Ammon's horn (tissue), 1 donor: ENCODE data around the gene KCNJ4.

Experiments used
- DNase-seq: peaks from one replicate; pipeline ENCODE4 v3.0.0-alpha.2; 2016; ENCODE audit warnings: low spot score

Gene KCNJ4

DNA sequence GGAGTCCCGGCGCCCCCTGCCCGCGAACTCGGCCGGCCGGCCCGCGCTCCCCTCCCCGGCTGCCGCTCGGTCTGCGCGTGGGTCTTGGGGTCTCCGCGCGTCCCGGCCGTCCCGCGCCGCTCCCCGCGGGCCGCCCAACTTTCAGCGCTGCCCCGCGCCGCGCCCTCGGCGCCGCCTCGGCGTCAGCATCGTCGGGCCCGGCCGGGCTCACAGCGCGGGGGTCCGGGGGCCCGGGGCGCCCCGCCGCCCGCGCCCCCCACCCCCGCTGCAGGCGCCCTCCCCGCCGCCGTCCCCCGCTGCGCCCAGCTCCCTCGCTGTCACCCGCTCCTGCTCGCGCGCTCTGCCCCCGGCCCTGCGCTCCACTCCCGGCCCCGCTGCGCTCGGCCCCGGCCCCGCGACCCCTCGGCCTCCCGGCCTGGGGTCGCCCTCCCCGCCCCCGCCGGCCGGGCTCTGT is at the start of gene KCNJ4:
KCNJ4 (minus strand) TSS at position 124 of the 454 bp plus-strand sequence. CDS start 27,067 bp downstream, outside the sequence.
- no peak for DNase-seq

DNA sequence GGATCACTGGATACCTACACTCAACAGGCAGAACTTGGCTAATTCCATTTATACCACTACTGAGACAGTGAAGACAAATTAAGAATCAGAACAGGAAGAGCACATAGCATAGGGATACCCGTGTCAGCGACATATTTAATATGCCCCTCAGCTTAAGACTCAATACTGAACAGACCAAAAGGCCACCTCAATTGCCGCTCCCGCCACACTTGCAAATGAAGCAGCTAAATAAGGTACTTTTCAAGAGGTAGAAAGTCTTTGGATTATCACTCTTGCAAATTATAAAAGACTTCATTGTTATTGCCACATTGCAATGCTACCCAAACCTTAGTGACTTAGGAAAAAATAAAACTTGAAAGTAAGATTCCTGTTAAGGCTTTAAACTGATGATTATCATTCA is 48.0 kb upstream of the KCNJ4 start:
- DNase-seq = no peak

DNA sequence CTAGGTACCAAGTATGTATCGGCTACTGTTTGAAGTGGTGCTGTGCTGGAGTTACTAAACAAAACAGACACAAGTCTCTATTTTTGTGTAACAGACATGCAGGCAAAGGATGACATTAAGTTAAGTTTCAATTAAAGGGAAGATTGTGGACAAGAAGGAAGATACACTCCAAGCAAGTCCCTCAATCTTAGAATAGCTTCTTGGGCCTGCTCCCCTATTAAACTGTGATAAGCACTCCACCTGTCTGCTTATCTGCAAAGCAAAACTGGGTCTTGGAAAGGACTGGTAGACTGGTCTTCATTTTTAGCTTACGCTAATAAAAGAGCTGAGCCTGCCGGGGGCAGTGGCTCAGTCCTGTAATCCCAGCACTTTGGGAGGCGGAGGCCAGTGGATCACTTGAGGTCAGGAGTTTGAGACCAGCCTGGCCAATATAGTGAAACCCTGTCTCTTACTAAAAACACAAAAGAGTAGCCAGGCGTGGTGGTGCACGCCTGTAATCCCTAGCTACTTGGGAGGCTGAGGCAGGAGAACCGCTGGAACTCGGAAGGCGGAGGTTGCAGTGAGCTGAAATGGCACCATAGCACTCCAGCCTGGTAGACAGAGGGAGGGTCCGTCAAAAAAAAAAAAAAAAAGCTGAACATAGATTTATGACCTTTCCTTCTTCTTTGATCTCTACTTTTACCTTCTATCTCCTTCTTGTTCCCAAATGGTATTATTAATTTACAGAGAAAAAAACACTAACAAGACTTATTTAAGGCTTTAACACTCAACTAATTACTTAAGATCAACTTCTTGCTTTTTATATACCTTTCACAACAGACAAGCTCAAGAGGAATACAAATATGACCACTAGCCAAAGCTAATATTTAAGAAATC is 47.0 kb upstream of the KCNJ4 start:
- no peak for DNase-seq

DNA sequence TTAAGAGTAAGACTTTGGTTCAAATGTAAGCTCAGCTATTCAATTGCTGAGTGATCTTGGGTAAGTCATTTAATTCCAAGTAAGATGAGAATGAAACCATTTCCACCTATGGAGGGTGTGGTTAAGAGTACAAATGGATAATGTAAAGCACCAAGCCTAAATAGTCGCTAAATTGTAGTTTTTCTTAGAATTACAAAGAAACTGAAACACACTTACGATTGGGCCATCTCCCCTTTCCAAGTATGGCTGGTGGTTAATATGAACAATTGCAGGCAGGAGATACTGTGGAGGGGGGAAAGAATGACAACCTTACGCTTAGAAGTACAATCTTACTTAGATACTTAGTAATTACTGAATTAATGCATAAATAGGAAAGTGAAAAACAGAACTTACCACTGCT is 42.9 kb upstream of the KCNJ4 start:
- no peak for DNase-seq

DNA sequence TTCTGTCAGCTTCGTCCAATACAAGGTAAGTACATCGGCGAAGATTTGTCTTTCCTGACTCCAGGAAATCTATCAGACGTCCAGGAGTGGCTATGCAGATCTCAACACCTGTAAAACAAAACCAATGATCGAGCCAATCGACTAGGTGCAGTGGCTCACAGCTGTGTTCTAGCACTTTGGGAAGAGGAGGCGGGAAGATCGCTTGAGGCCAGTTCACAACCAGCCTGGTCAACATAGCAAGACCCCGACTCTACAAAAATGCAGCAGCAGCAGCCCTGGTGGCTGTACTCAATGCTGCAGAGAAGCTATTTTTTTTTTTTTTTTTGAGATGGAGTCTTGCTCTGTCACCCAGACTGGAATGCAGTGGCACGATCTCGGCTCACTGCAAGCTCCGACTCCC is 39.9 kb upstream of the KCNJ4 start:
- DNase-seq = no peak

DNA sequence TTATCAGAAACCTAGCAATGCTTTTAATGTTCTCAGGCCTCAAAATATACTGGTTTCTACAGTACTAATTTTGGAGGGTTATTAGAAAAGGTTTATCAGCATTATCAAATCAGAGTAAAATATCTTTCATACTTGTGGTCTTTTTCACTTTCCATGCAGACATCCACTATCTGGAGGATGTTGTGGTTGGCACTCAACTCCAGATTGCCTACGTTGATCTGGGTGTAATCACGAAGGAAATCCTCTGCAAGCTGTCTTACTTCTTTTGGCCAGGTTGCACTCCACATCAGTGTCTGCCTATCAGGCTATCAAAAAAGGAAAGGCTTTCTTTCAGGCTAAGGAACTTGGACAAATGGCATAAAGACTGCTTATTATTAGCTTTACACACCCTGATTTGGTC is 39.5 kb upstream of the KCNJ4 start:
- no peak for DNase-seq

DNA sequence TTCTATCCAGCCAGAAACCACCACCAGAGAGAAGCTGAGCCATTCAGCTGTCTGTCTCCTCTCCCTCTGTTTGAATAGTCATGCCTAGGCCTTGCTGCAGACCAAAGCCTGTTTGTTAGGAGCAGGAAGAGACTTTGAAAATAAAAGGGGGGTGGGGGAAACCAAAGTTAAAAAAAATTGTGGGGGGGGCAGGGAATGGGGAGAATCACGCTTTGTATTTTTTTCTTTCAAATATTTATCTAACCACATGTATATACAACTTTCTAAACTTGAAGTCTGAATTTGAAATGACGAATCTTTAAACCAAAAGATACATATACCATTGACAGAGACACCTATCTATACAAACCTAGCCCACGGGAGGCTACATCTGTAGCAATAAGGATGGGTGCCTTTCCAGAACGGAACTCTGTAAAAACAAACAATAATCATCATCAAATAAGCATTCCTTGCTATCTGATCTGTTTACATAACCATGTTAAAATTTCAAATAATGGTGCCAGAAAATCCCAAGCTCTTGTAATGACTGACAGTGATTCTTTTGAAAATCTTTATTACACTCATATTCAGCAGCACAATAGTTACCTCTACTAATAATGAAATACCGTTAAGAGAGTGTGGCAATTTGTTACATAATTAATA is 36.8 kb upstream of the KCNJ4 start:
- DNase-seq = no peak

DNA sequence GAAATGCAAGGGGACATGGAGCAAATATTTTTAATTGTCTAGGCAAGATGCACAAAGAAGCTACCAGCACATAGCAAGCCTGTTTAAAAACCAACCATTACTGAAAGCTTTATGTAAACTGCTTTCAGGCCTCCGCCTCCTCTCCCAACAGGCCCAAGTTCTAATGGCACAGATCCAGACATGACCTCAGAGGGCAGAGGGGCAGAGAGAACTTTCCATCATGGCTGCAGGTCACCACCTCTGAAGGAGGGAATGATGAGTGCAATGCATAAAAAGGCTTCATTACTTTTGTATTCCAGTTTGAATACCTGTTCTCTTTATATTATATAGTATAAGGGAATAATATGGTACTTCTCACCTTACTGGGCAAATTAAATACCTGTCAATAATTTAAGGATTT is 35.9 kb upstream of the KCNJ4 start:
- DNase-seq = peak; percentile 69

DNA sequence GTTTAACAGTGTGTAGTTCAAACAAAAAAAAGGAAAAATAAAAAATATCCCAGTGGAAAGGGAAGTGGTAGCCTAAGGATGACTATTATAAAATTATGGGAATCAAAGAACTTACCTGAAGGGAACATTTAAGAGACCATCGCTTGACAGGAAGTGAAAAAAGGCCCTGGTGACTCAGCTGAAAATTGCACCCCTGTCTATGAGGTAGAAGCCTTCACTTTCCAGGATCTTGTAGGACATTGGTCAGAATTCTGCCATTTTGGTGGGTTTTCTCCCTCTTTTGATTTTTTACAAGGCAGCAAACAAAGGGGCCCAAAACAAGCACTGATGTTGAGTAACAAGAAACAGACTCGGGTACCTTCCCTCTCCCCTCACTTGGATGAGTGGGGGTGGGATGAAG is 35.5 kb upstream of the KCNJ4 start:
- no peak for DNase-seq

DNA sequence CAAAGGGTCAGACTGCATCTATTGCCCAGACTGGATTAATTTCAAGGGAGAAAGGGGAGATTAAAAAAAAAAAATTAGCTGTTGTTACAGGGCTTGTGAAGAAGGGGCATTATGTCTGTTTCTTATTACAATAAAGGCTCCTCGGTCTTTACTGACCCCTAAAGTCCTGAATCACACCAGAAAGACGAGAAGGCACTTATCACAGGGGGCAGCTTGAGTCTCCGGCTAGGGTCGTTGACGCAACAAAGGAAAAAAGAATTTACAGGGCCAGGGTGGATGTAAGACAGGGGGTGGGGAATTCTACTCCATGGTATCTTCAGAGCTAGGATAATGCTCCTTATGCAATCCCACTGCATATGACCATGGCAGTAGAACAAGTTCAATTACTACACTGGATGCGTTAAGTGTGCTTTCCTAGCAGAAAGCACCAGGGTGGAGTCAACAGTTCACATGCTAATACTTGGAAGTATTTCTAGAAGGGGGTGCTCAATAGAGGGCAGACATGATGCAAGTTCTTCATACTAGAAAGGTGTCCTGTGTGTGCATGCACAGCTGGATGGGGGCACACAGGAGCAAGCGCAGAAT is 34.7 kb upstream of the KCNJ4 start:
- no peak for DNase-seq

DNA sequence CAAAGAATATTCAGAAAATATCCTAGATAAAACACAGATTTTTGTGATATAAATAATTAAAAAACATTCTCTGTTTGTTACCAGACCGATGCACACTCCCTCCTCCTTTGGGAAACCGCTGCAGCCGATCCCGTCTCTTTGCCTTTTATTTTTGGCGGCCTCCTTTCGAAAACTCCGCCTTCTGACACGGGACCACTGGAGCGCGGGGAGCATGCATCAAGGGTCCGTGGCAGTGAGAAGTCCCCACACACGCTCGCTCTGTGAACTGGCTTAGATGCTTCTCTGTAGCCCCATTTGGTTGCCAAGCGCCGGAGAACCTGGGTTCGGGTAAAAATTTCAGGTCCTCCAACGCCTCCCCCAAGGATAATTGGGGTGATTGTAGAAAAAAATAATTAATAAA is 34.1 kb upstream of the KCNJ4 start:
- no peak for DNase-seq

DNA sequence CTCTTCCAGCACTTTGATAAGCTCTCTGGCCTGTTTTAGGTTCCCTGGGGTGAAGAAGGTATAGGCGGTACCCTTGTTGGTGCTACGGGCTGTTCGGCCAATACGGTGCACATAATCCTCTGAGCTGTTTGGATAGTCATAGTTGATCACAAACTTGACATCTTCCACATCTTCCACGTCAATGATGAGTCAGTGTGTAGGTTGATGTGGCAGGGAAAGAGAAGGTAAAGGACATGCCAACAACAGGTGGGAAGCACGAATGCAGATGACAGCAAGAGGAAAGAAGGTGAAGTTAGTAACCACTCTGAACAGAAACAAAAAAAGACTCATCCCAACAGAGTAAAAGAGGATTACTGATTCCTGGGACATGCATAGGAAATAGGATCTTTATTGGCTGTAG is 32.9 kb upstream of the KCNJ4 start:
- no peak for DNase-seq

DNA sequence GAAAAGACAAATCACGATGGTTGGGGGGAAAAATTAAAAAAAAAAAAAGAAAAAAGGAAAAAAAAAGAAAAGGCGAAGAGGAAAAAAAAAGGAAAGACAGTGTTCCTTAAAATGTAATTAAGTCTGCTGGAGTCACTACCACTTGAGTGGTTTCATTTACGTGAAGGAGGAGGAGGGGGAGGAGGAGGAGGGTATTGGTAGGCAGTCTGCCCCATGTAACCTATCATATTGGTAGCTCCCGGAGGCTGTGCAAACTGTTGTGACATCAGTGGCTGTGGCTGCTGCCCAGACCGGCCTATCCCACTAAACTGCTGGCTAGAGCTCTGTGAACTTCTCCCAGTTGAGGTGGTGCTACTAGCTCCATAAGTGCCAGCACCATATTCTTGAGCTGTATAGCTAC is 30.8 kb upstream of the KCNJ4 start:
- DNase-seq = no peak

DNA sequence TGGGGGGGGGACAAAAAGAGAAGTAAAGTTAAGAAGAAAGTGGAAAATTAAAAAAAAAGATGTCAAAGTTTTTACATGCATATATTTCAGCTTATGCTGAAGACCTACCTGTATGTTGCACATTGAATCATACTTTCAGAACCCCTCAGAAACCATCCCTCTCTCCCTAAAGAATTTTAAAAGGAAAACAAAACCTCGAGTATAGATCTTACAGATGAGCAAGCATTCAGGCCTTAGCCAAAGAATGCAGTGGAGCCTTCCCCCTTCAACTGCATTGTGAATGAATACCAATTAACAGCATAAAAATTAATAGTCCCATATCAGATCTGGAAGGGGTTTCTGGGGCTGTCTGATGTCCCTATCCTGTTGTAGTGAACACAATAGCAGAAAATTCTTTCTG is 29.2 kb upstream of the KCNJ4 start:
- no peak for DNase-seq

DNA sequence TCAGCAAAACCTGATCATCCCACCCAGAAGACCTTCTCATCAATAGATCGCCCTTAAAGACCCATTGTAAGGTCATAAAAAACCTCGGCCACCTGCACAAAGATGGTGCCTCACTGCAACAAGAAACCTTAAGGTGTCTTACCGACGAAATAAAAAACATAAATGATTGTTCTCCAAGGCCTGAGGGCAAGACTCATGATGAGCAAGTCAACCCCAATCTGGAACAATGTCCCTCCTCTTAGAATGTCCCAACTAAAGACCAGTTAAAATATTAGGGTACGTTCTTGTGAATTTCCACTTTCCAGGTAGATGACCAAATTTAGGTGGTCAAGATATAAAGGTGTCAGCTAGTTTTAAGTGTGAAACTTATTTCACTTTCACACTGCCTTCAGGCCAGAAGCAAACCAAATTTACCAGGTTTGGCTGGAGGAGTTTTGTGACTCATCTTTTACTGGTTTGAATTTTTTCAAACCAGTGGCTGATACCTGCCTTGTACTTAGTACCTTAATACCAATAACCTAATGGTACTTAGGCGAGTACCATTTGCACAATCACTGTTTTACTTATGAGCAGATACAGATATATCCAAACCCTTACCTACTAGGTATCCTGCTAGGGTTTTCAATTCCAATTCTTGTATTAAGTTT is 27.8 kb upstream of the KCNJ4 start:
- no peak for DNase-seq

DNA sequence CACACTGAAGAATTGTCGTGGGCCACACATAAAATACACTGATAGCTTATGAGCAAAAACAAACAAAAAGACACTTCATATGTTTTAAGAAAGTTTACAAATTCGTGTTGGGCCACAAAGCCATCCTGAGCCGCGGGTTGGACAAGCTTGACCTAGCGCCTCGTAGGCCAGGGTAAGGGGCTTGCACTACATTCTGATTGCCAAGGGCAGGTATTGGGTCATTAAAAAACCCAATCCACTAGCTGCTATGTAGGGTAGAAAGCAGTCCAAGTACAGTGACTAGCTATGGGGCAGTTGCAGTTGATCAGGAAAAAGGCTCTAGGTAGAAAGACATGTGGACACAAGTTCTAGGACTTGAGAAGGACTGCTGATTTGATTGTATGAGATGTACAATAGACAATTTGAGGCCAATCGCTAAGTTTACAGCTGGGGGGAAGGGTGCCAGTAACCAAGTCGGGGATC is 26.9 kb upstream of the KCNJ4 start:
- DNase-seq = no peak

DNA sequence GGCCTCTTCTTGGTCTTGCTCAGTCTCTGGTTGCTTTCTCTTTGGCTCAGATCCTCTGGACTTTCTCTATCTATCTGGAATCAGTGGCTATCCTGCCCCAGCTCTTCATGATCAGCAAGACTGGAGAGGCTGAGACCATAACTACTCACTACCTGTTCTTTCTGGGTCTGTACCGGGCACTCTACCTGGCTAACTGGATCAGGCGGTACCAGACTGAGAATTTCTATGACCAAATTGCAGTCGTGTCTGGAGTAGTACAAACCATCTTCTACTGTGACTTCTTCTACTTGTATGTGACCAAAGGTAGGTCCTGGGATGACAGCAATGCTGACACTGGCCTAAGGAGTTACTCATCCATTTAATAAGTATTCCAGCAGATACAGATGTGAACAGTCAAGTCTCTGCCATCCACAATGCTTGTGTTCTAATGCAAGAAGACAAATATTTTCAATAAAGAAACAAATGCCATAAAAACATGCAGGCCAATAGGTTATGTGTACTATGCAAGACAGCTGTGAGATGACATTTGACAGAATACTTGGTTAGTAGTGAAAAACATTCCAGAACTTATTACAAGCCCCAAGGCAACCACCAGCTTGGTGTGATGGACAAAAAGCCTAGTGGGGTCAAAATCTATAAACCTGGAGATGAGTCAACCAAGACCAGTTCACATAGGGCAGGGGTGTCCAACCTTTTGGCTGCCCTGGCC is 26.3 kb upstream of the KCNJ4 start:
- DNase-seq = no peak

DNA sequence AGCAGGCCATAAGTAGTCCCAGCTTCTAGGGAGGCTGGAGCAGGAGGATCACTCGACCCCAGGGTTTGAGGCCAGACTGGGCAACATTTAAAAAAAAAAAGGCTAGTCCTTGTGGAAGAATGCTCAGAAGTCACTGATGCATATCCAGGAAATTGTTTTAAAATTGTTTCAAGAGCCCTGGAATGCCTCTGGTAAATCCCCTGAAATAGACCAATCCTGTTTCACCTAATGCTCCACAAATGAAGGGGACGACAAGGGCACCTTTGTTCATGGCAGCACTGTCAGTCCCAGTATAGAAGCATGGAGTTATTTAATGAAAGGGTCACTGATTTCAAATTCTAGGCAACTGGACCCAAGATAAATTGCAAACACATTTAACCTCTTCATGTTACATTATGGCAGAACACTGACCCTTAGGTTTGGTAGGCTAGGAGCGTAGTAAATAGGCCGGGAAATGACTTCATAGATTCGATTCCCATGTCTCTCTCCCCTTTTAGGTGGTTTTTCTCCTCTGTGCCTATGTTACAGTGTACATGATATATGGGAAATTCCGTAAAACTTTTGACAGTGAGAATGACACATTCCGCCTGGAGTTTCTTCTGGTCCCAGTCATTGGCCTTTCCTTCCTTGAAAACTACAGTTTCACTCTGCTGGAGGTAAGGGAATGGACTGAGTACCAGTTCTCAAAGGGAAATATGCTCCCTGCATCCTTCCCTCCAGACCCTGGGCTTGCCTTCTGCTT is 24.3 kb upstream of the KCNJ4 start:
- DNase-seq = no peak

DNA sequence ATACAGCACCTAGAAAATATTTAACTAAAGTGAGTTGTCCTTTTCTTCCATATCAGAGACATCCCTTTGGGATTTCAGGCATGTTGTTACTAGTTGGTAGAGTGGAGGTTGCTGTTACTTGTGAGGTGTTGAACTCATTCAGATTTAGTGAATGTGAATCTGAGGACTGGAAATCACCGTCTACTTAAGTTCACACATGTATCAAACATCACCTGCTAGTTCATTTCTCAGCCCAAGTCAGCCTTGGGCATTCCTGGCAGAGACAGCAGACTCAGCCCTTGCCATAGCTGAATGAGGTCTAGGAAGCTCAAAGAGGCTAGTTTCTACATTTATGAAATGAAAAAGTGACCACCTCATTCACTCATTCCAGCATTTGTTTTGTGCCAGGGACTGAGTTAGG is 22.6 kb upstream of the KCNJ4 start:
- DNase-seq = no peak

DNA sequence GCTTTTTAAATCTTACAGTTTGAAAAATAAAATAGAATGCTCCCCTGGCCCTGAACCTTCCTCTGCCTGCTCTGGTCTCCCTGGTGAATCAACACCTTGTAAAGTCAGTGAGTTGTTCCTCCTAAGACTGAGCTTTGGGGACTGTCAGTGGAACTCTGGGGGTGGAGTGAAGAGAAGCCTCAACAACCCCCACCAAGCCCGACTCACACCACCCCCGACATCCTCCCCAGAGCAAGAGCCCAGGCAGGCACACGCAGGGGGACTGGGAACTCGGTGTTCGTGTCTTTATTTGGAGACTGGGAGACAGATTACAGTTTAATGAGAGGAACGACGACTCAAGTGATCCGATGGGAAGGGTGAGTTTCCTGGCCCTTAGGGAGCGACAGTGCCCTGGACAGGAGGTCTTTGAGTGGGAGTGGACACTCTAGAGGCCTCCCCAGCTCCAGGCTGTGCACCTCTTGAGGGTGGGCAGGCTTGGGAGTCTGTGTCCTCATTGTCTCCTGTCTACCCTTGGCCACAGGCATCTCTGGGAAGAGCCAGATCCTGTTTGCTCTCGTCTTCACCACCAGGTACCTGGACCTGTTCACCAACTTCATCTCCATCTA is 19.1 kb upstream of the KCNJ4 start:
- no peak for DNase-seq

DNA sequence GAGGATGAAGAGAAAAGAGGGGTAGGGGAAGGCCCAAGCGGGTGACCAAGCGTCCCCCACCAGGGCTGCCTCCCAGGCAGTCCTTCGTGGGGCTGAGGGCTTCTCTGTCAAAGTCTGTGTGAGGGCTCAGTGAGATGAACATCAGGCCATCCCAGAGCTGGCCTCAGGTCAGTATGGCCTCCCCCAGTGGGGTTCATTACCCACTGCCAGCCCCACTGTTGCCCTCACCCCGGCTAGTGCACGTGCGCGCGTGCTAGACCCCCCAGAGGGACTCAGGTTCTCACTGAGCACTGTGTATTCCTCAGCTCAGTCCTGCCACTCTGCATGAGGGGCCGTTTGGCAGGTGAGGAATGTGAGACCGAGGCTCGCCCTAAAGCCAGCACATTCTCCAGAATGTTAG is 16.2 kb upstream of the KCNJ4 start:
- DNase-seq = no peak
